Progenitor cell of endocrine pancreas (in vitro differentiated cells): ENCODE data around the gene C5. TPM values are rescaled to one million over a fixed set of nuclear protein-coding genes. Genes with fewer than 3 reads are reported as not detected.

Experiments used
- DNase-seq: peaks from one replicate; pipeline ENCODE4 v3.0.0; 2021; ENCODE audit warnings: low spot score; ENCODE audit not compliant: unreplicated experiment
- H3K27ac Mint-ChIP-seq: 2 replicates; pipeline ENCODE4 v1.8.0; 2021; ENCODE audit warnings: mild to moderate bottlenecking, moderate library complexity, mixed read lengths
- H3K27me3 Mint-ChIP-seq: 2 replicates; pipeline ENCODE4 v1.8.0; 2021; ENCODE audit warnings: mixed read lengths
- H3K36me3 Mint-ChIP-seq: 2 replicates; pipeline ENCODE4 v1.8.0; 2022; ENCODE audit warnings: mixed read lengths; ENCODE audit not compliant: insufficient read depth
- H3K4me1 Mint-ChIP-seq: 2 replicates; pipeline ENCODE4 v1.8.0; 2021; ENCODE audit warnings: low read depth, mixed read lengths
- H3K4me3 Mint-ChIP-seq: 2 replicates; pipeline ENCODE4 v1.8.0; 2021; ENCODE audit warnings: low read depth, mild to moderate bottlenecking, moderate library complexity, mixed read lengths
- H3K9me3 Mint-ChIP-seq: 2 replicates; pipeline ENCODE4 v1.8.0; 2021; ENCODE audit warnings: low read depth, mixed read lengths
- CTCF ChIP-seq: fragments of 200-600 bp; sonication (generic); IDR thresholded peaks from one replicate; pipeline ENCODE4 v1.5.0; 2021; ENCODE audit warnings: antibody characterized with exemption, mild to moderate bottlenecking; ENCODE audit not compliant: unreplicated experiment
- total RNA-seq: library from RNA; stranded (reverse); gene quantifications from 2 replicates; pipeline ENCODE4 v1.2.1, GENCODE V29; 2021

The C5 gene
- total RNA-seq, 1 donor from 2014 or later = 47.1 TPM

- Mint-ChIP-seq H3K27me3 (no peaks in the 10 kb centered on the region), H3K36me3 (no peaks in the 10 kb centered on the region), H3K9me3 (no peaks in the 10 kb centered on the region), H3K4me3 (no peak overlapping the region), H3K4me1 (no peaks in the 10 kb centered on the region), H3K27ac (no peak overlapping the region)
- no peak for DNase-seq
- no peak for TF ChIP-seq CTCF
Observed at GRCh38 chr9:120946259-120946658, 103.8 kb downstream of the C5 start.

- Mint-ChIP-seq H3K27me3 (no peaks in the 10 kb centered on the region), H3K36me3 (no peaks in the 10 kb centered on the region), H3K4me3 (no peak overlapping the region), H3K9me3 (no peaks in the 10 kb centered on the region), H3K27ac (no peak overlapping the region), H3K4me1 (no peaks in the 10 kb centered on the region)
- TF ChIP-seq CTCF = no peak
- DNase-seq = no peak
Observed at GRCh38 chr9:120944948-120945347, 105.1 kb downstream of the C5 start.

GRCh38 chr9:120944434-120944843 lies 105.6 kb downstream of the C5 start:
- no peaks in the 10 kb centered on the region for H3K4me1 Mint-ChIP-seq
- H3K27ac Mint-ChIP-seq = no peak overlapping the region

DNA sequence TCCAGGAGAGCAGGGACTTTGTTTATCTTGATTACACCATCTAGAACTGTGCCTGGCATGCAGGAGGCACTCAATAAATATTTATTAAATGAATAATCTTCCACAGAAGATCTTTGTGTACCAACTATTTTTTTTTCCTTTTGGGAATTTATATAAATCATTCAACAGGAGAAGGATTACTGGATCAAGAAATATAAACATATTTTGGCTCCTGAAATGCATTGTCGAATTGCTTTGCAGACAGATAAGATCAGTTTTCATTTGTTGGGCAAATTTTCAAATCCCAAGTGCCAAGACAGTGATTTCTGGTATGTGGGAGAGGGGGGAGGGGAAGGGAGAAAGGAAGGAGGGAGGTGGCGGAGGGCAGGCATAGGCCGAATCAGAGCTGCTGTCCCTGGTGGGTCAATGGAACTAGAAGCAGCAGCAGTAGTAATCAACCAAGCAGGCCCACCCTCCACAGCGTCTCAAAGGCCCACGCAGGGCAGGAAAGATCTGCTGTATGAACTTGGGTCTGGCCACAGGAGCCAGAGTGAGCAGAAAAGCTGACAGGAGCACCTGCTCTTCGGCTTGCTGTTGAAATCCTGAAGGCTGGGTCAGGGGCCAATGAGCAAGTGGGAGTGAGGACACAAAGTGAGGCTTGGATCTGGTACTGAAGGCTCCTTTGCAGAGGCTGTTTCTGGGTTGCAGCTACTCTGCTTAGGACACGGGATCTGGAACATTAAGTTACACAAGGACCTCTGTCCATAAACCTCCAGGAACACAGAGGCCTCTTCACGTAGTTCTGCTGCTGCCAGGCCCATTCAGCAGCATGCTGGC lies 107.7 kb downstream of the C5 start:
- Mint-ChIP-seq H3K4me1 (peaks cover 3% of the 10 kb centered on the region), H3K27ac (no peak overlapping the region), H3K9me3 (no peaks in the 10 kb centered on the region), H3K4me3 (no peak overlapping the region), H3K36me3 (no peaks in the 10 kb centered on the region), H3K27me3 (no peaks in the 10 kb centered on the region)
- TF ChIP-seq CTCF = no peak
- no peak for DNase-seq

More at GRCh38 chr9:120944434-120944843, 105.6 kb downstream of the C5 start:
- no peaks in the 10 kb centered on the region for H3K27me3 Mint-ChIP-seq
- no peaks in the 10 kb centered on the region for H3K36me3 Mint-ChIP-seq
- TF ChIP-seq CTCF = no peak
- DNase-seq = no peak
- no peaks in the 10 kb centered on the region for H3K9me3 Mint-ChIP-seq
- H3K4me3 Mint-ChIP-seq = no peak overlapping the region

DNA sequence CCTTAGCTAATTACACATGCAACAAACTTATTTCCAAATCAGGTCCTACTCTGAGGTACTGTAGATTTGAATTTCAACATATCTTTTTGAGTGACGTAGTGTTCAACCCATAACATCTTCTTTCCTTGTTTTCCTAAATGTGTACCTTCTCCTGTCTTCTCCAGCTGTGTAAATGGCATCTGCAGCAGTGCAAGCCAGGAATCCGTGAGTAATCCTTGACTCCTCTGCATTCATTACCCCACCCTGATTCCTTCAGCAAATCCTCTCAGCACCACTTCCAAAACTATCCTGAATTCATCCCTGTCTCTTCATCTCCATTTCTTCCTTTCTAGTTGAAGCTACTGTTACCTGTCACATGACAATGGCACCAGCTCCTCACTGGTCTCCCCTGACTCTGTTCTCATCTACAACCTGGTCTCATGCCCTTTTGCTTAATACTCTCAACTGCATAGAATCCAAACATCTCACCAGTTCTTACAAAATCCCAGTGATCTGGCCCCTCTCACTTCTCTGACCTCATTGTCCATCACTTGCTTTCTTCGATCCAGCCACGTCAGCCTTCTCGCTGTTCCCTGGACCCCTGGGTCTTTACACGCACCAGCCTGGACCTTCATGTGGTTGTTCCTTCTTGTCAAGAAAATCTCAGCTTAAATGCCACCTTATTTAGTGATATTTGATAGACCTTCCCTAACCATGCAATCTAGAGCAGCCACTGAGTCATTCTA lies 108.9 kb downstream of the C5 start:
- Mint-ChIP-seq H3K27me3 (no peaks in the 10 kb centered on the region), H3K4me1 (peaks cover 5% of the 10 kb centered on the region), H3K36me3 (no peaks in the 10 kb centered on the region), H3K9me3 (no peaks in the 10 kb centered on the region), H3K27ac (no peak overlapping the region), H3K4me3 (no peak overlapping the region)
- no peak for TF ChIP-seq CTCF
- DNase-seq = no peak
